Osteocyte (in vitro differentiated cells): ENCODE data around the gene SLC7A6OS. TPM values are rescaled to one million over a fixed set of nuclear protein-coding genes. Genes with fewer than 3 reads are reported as not detected.

Experiments
- DNase-seq: peaks from one replicate; pipeline ENCODE4 v3.0.0; 2021; ENCODE audit warnings: mixed read lengths; ENCODE audit not compliant: unreplicated experiment; ENCODE audit errors: extremely low spot score
- H3K27ac Mint-ChIP-seq: one replicate; pipeline ENCODE4 v1.8.0; 2021; ENCODE audit warnings: mild to moderate bottlenecking, mixed read lengths; ENCODE audit not compliant: unreplicated experiment
- H3K27me3 Mint-ChIP-seq: one replicate; pipeline ENCODE4 v1.8.0; 2021; ENCODE audit warnings: mixed read lengths; ENCODE audit not compliant: unreplicated experiment
- H3K36me3 Mint-ChIP-seq: one replicate; pipeline ENCODE4 v1.8.0; 2021; ENCODE audit warnings: mixed read lengths; ENCODE audit not compliant: unreplicated experiment
- H3K4me1 Mint-ChIP-seq: one replicate; pipeline ENCODE4 v1.8.0; 2021; ENCODE audit warnings: mixed read lengths; ENCODE audit not compliant: unreplicated experiment
- H3K4me3 Mint-ChIP-seq: one replicate; pipeline ENCODE4 v1.8.0; 2021; ENCODE audit warnings: mild to moderate bottlenecking, moderate library complexity, mixed read lengths; ENCODE audit not compliant: unreplicated experiment
- H3K9me3 Mint-ChIP-seq: one replicate; pipeline ENCODE4 v1.8.0; 2021; ENCODE audit warnings: mixed read lengths; ENCODE audit not compliant: unreplicated experiment
- CTCF ChIP-seq: fragments of 200-600 bp; sonication (generic); IDR thresholded peaks from 2 replicates; pipeline ENCODE4 v1.5.0; 2021; ENCODE audit warnings: antibody characterized with exemption, mild to moderate bottlenecking, moderate library complexity
- total RNA-seq: library from RNA; stranded (reverse); gene quantifications from 2 replicates; pipeline ENCODE4 v1.2.1, GENCODE V29; 2021

Gene SLC7A6OS
- total RNA-seq, 1 donor from 2014 or later = 14.2 TPM

GRCh38 chr16:68351991-68352431, 41.3 kb upstream of the SLC7A6OS start:
- H3K27me3 Mint-ChIP-seq = no peaks in the 10 kb centered on the region
- H3K4me3 Mint-ChIP-seq = no peak overlapping the region
- peaks cover 25% of the 10 kb centered on the region for H3K36me3 Mint-ChIP-seq
- no peak for DNase-seq
- H3K9me3 Mint-ChIP-seq = no peaks in the 10 kb centered on the region
- TF ChIP-seq CTCF = no peak
- H3K27ac Mint-ChIP-seq = no peak overlapping the region
- H3K4me1 Mint-ChIP-seq = no peaks in the 10 kb centered on the region

GRCh38 chr16:68351463-68351862, 40.7 kb upstream of the SLC7A6OS start:
- TF ChIP-seq CTCF = no peak
- Mint-ChIP-seq H3K27me3 (no peaks in the 10 kb centered on the region), H3K27ac (no peak overlapping the region), H3K36me3 (peaks cover 30% of the 10 kb centered on the region), H3K4me1 (no peaks in the 10 kb centered on the region), H3K4me3 (no peak overlapping the region), H3K9me3 (no peaks in the 10 kb centered on the region)
- DNase-seq = no peak

GRCh38 chr16:68350813-68351350, 40.1 kb upstream of the SLC7A6OS start:
- Mint-ChIP-seq H3K27me3 (no peaks in the 10 kb centered on the region), H3K4me3 (no peak overlapping the region), H3K9me3 (no peaks in the 10 kb centered on the region), H3K27ac (no peak overlapping the region), H3K36me3 (peaks cover 31% of the 10 kb centered on the region), H3K4me1 (no peaks in the 10 kb centered on the region)
- no peak for TF ChIP-seq CTCF
- no peak for DNase-seq

GRCh38 chr16:68349838-68350410, 39.2 kb upstream of the SLC7A6OS start:
- Mint-ChIP-seq H3K27me3 (no peaks in the 10 kb centered on the region), H3K9me3 (no peaks in the 10 kb centered on the region), H3K36me3 (peaks cover 28% of the 10 kb centered on the region)

More at GRCh38 chr16:68349838-68350410, 39.2 kb upstream of the SLC7A6OS start:
- no peak for DNase-seq
- TF ChIP-seq CTCF = no peak
- H3K4me1 Mint-ChIP-seq = no peaks in the 10 kb centered on the region
- H3K4me3 Mint-ChIP-seq = no peak overlapping the region
- no peak overlapping the region for H3K27ac Mint-ChIP-seq
